Measurements from ENCODE around the gene CAPN3.

Gene CAPN3

DNA sequence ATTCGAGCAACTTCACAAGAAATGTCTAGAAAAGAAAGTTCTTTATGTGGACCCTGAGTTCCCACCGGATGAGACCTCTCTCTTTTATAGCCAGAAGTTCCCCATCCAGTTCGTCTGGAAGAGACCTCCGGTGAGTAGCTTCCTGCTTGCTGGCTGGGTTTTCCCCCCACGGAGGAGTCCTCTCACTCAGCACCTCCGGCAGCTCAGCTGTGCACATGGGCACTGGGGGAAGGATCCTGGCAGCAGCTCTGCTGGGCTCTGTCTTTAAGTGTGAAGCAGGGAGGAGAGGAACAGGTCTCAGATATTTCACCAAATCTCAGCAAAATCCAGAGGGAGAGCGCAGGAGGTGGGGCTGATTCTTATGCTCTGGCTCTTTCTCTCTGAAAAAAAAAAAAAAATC, 684 bp downstream of the CAPN3 start:
- no peak for DNase-seq
- no peak for TF ChIP-seq CTCF (IDR thresholded peaks at IDR 0.05; ENCODE audit: low read depth, low read length)
- H3K27ac ChIP-seq = no peak overlapping the region
- no peaks in the 10 kb centered on the region for H3K36me3 ChIP-seq
- no peaks in the 10 kb centered on the region for H3K27me3 ChIP-seq (ENCODE audit: insufficient read depth, low read depth, severe bottlenecking)
- H3K4me3 ChIP-seq (ENCODE audit: low read depth, low read length) = no peak overlapping the region
- no peaks in the 10 kb centered on the region for H3K9me3 ChIP-seq (ENCODE audit: severe bottlenecking)

- H3K9me3 ChIP-seq (ENCODE audit: severe bottlenecking) = no peaks in the 10 kb centered on the region
- no peak for DNase-seq
- TF ChIP-seq CTCF (IDR thresholded peaks at IDR 0.05; ENCODE audit: low read depth, low read length) = no peak
- no peak overlapping the region for H3K27ac ChIP-seq
- no peaks in the 10 kb centered on the region for H3K27me3 ChIP-seq (ENCODE audit: insufficient read depth, low read depth, severe bottlenecking)
- no peaks in the 10 kb centered on the region for H3K36me3 ChIP-seq
- H3K4me3 ChIP-seq (ENCODE audit: low read depth, low read length) = no peak overlapping the region
These were observed 1.3 kb downstream of the CAPN3 start for GRCh38 chr15:42360535-42361112.

DNA sequence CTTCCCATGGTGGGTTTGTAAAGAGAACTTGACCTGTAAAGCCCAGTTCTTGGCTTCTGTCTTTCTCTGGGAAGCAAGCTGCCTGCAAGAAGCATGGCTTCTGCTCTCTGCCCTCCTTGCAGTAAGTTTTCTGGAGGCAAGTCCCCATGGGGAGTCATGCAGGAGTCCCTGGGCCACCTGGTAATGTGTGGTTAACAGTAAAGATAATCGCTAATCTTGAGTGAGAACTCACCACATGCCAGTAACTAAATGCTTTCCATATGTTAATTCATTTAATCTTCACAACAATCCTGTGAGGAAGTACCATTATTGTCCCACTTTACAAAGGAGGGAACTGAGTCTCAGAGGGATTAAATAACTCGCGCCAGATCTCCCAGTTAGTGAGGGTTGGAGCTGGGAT, 4.2 kb downstream of the CAPN3 start:
- Histone ChIP-seq H3K9me3 (ENCODE audit: severe bottlenecking) (no peaks in the 10 kb centered on the region), H3K36me3 (no peaks in the 10 kb centered on the region), H3K27me3 (ENCODE audit: insufficient read depth, low read depth, severe bottlenecking) (no peaks in the 10 kb centered on the region), H3K4me3 (ENCODE audit: low read depth, low read length) (no peak overlapping the region), H3K27ac (peak overlapping the region; percentile 28; the same call in 1 of the 2 replicates)
- TF ChIP-seq CTCF (IDR thresholded peaks at IDR 0.05; ENCODE audit: low read depth, low read length) = no peak
- no peak for DNase-seq

GRCh38 chr15:42363942-42364341, 4.6 kb downstream of the CAPN3 start:
- no peak for TF ChIP-seq CTCF (IDR thresholded peaks at IDR 0.05; ENCODE audit: low read depth, low read length)
- no peaks in the 10 kb centered on the region for H3K36me3 ChIP-seq
- peak overlapping the region; percentile 28; the same call in 1 of the 2 replicates for H3K27ac ChIP-seq
- H3K27me3 ChIP-seq (ENCODE audit: insufficient read depth, low read depth, severe bottlenecking) = no peaks in the 10 kb centered on the region
- DNase-seq = peak; percentile 27
- H3K4me3 ChIP-seq (ENCODE audit: low read depth, low read length) = no peak overlapping the region
- H3K9me3 ChIP-seq (ENCODE audit: severe bottlenecking) = peaks cover 2% of the 10 kb centered on the region

GRCh38 chr15:42364529-42364928, 5.2 kb downstream of the CAPN3 start:
- H3K36me3 ChIP-seq = no peaks in the 10 kb centered on the region
- TF ChIP-seq CTCF (IDR thresholded peaks at IDR 0.05; ENCODE audit: low read depth, low read length) = no peak
- H3K27me3 ChIP-seq (ENCODE audit: insufficient read depth, low read depth, severe bottlenecking) = no peaks in the 10 kb centered on the region
- peak; percentile 44 for DNase-seq
- H3K9me3 ChIP-seq (ENCODE audit: severe bottlenecking) = peaks cover 2% of the 10 kb centered on the region
- H3K27ac ChIP-seq = peak overlapping the region; percentile 39
- H3K4me3 ChIP-seq (ENCODE audit: low read depth, low read length) = no peak overlapping the region

GRCh38 chr15:42365921-42366550, 6.7 kb downstream of the CAPN3 start:
- no peak for TF ChIP-seq CTCF (IDR thresholded peaks at IDR 0.05; ENCODE audit: low read depth, low read length)
- Histone ChIP-seq H3K36me3 (no peaks in the 10 kb centered on the region), H3K27me3 (ENCODE audit: insufficient read depth, low read depth, severe bottlenecking) (no peaks in the 10 kb centered on the region), H3K9me3 (ENCODE audit: severe bottlenecking) (peaks cover 2% of the 10 kb centered on the region), H3K27ac (no peak overlapping the region), H3K4me3 (ENCODE audit: low read depth, low read length) (no peak overlapping the region)
- DNase-seq = no peak

All from WERI-Rb-1 (cell line).